Right lobe of liver (tissue), 6 donors: ENCODE results near the gene TMEM218. TPM values are rescaled to one million over a fixed set of nuclear protein-coding genes. Genes with fewer than 3 reads are reported as not detected.
A peak's percentile ranks its signal among the peaks of the same experiment; 100 is the strongest.

Experiments used
- ATAC-seq, 4 donors: fragments of 200-7000 bp; cut with Tn5 transposase; one replicate each; pipeline ENCODE4 v1.9.1; 2020; ENCODE audit warnings: mild to moderate bottlenecking in 4 of 4, moderate library complexity in 4 of 4
- DNase-seq, 3 donors: peaks; one replicate each; pipeline ENCODE4 v3.0.0-alpha.2; 2020
- H3K27ac ChIP-seq, 3 donors: fragments of 200-600 bp; one replicate each; pipeline ENCODE4 v1.8.0; 2022
- H3K27me3 ChIP-seq, 2 donors: fragments of 200-600 bp; one replicate each; pipeline ENCODE4 v1.8.0; 2022
- H3K36me3 ChIP-seq, 4 donors: fragments of 200-600 bp; sonication (generic) in 1 of 4; one replicate each; pipeline versions ENCODE4 v1.5.1 to v1.8.0; 2017 to 2022; ENCODE audit warnings: control low read depth in 1 of 4
- H3K4me1 ChIP-seq, 4 donors: fragments of 200-600 bp; sonication (generic) in 1 of 4; one replicate each; pipeline versions ENCODE4 v1.5.1 to v1.8.0; 2017 to 2022; ENCODE audit warnings: control low read depth in 1 of 4
- H3K4me3 ChIP-seq, 3 donors: fragments of 200-600 bp; one replicate each; pipeline ENCODE4 v1.8.0; 2022
- H3K9me3 ChIP-seq, 4 donors: fragments of 200-600 bp; sonication (generic) in 1 of 4; one replicate each; pipeline versions ENCODE4 v1.5.1 to v1.8.0; 2017 to 2022; ENCODE audit warnings: control low read depth in 1 of 4
- CTCF ChIP-seq, 4 donors: fragments of 200-600 bp in 3 of 4; fragments of 450-650 bp in 1 of 4; IDR thresholded peaks; one replicate each; pipeline versions ENCODE4 v1.5.1 to v1.8.0; 2016 to 2022; ENCODE audit warnings: antibody characterized with exemption in 4 of 4, mild to moderate bottlenecking in 2 of 4
- POLR2A ChIP-seq: fragments of 450-650 bp; IDR thresholded peaks from one replicate; pipeline ENCODE4 v1.6.1; 2017; ENCODE audit warnings: antibody characterized with exemption, mild to moderate bottlenecking
- WGBS: methylation state at CpG from one replicate; pipeline ENCODE4 v1.1.6; 2018; ENCODE audit warnings: low coverage, low lambda C conversion rate; ENCODE audit not compliant: insufficient coverage; ENCODE audit errors: missing lambda C conversion rate; 5-methylcytosine and 5-hydroxymethylcytosine counted together
- intact Hi-C, 2 donors: fragments of 100-400 bp; cut with DNase I; formaldehyde crosslinking; loops; one replicate each; pipeline versions ENCODE4 v1.11.2 to v1.14.1; 2022
- total RNA-seq, 6 experiments: library from RNA; depleted of rRNA in 2 of 6; stranded (reverse); fragments of >200 nt in 2 of 6; fragmentation: NEBNext Ultra II Directional in 3 of 6; extraction: Animal tissue kit (Norgen Biotek cat#: 25700) in 3 of 6; gene quantifications; one replicate each; pipeline versions ENCODE4 v1.1.0 to v1.2.4, GENCODE V29; 2016 to 2023
- donor health status: DM: no; HTN: yes; CAD: no.
- donor health status: DM: no; HTN: no; CAD: no.
- donor health status: DM: no; HTN: no; CAD: no.
- donor health status: DM: no; HTN: yes; CAD: no.
- donor health status: DM: no; HTN: yes; CAD: no.

Gene TMEM218
- total RNA-seq, 6 experiments from 2014 or later: 7.4 to 13.5 (median 10.5) TPM

GRCh38 chr11:125117429-125117828, 6.0 kb upstream of the TMEM218 start:
- ATAC-seq (no peak), DNase-seq (no peak)
- TF ChIP-seq POLR2A (no peak), CTCF (IDR thresholded peaks at IDR 0.05) (no peak)
- Histone ChIP-seq H3K27me3 (no peaks in the 10 kb centered on the region), H3K36me3 (no peaks in the 10 kb centered on the region), H3K4me1 (no peaks in the 10 kb centered on the region), H3K4me3 (no peak overlapping the region), H3K27ac (no peak overlapping the region), H3K9me3 (no peaks in the 10 kb centered on the region)
- intact Hi-C loops: no loop called here
- WGBS: 87% methylated on average over 4 of the region's 4 CpGs

- H3K4me1 ChIP-seq: peaks cover 0 to 4% (median 2%) of the 10 kb centered on the region in 4 donors
- intact Hi-C loops: no loop called here
- no peak for ATAC-seq
These were observed 3.1 kb upstream of the TMEM218 start for GRCh38 chr11:125114518-125114917.

GRCh38 chr11:125112208-125112604, 780 bp upstream of the TMEM218 start:
- H3K4me3 ChIP-seq: peak overlapping the region in 2 of 3 donors; percentile 31 to 87
- H3K27ac ChIP-seq: no peak overlapping the region
- intact Hi-C loops: no loop called here
- H3K36me3 ChIP-seq: no peaks in the 10 kb centered on the region
- WGBS: 40% methylated on average over 5 of the region's 9 CpGs
- no peak for DNase-seq
- H3K9me3 ChIP-seq: no peaks in the 10 kb centered on the region
- no peak for ATAC-seq
- peaks cover 0 to 4% (median 2%) of the 10 kb centered on the region in 4 donors for H3K4me1 ChIP-seq
- no peaks in the 10 kb centered on the region for H3K27me3 ChIP-seq
- TF ChIP-seq POLR2A (no peak), CTCF (IDR thresholded peaks at IDR 0.05) (no peak)

More at GRCh38 chr11:125114518-125114917, 3.1 kb upstream of the TMEM218 start:
- TF ChIP-seq CTCF (IDR thresholded peaks at IDR 0.05): no peak
- TF ChIP-seq POLR2A: no peak
- no peak for DNase-seq
- H3K4me3 ChIP-seq: no peak overlapping the region
- 65% methylated on average over 5 of the region's 8 CpGs for WGBS
- no peaks in the 10 kb centered on the region for H3K36me3 ChIP-seq
- H3K27me3 ChIP-seq: no peaks in the 10 kb centered on the region
- no peaks in the 10 kb centered on the region for H3K9me3 ChIP-seq
- H3K27ac ChIP-seq: no peak overlapping the region

- peak in 1 of 4 donors; percentile 12 for ATAC-seq
- Histone ChIP-seq H3K9me3 (no peaks in the 10 kb centered on the region), H3K36me3 (no peaks in the 10 kb centered on the region), H3K27me3 (no peaks in the 10 kb centered on the region), H3K27ac (peak overlapping the region; percentile 63 to 70 (median 63)), H3K4me3 (peak overlapping the region; percentile 81 to 87 (median 81)), H3K4me1 (peaks cover 0 to 4% (median 2%) of the 10 kb centered on the region in 4 donors)
- intact Hi-C loops: no loop called here
- DNase-seq: no peak
- no peak for TF ChIP-seq POLR2A
- no peak for TF ChIP-seq CTCF (IDR thresholded peaks at IDR 0.05)
- WGBS: 0% methylated on average over 9 of the region's 9 CpGs
These were observed 454 bp downstream of the TMEM218 start for GRCh38 chr11:125111001-125111342.

GRCh38 chr11:125110506-125110905, 920 bp downstream of the TMEM218 start:
- intact Hi-C loops: no loop called here
- Histone ChIP-seq H3K4me1 (peaks cover 0 to 4% (median 2%) of the 10 kb centered on the region in 4 donors), H3K36me3 (no peaks in the 10 kb centered on the region), H3K27ac (no peak overlapping the region), H3K27me3 (no peaks in the 10 kb centered on the region), H3K4me3 (peak overlapping the region in 1 of 3 donors; percentile 87), H3K9me3 (no peaks in the 10 kb centered on the region)
- DNase-seq (no peak), ATAC-seq (no peak)
- WGBS: 51% methylated on average over 4 of the region's 4 CpGs
- no peak for TF ChIP-seq POLR2A
- no peak for TF ChIP-seq CTCF (IDR thresholded peaks at IDR 0.05)
